ENCODE results near the gene EML3. TPM values are rescaled to one million over a fixed set of nuclear protein-coding genes. Genes with fewer than 3 reads are reported as not detected.
"Not testable (repeated sequence)": the region's sequence is repeated elsewhere in the genome, so short reads cannot be mapped to it uniquely, and the experiment has no call there.

Gene EML3, protein sequence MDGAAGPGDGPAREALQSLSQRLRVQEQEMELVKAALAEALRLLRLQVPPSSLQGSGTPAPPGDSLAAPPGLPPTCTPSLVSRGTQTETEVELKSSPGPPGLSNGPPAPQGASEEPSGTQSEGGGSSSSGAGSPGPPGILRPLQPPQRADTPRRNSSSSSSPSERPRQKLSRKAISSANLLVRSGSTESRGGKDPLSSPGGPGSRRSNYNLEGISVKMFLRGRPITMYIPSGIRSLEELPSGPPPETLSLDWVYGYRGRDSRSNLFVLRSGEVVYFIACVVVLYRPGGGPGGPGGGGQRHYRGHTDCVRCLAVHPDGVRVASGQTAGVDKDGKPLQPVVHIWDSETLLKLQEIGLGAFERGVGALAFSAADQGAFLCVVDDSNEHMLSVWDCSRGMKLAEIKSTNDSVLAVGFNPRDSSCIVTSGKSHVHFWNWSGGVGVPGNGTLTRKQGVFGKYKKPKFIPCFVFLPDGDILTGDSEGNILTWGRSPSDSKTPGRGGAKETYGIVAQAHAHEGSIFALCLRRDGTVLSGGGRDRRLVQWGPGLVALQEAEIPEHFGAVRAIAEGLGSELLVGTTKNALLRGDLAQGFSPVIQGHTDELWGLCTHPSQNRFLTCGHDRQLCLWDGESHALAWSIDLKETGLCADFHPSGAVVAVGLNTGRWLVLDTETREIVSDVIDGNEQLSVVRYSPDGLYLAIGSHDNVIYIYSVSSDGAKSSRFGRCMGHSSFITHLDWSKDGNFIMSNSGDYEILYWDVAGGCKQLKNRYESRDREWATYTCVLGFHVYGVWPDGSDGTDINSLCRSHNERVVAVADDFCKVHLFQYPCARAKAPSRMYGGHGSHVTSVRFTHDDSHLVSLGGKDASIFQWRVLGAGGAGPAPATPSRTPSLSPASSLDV
- 10 to 100 TPM; 32.2 to 40.6 (median 38.0) TPM for polyA plus RNA-seq (ENCODE audit: insufficient read length in 3 of 3)
- long read RNA-seq, donor 1, partial matches to known transcripts = 5 of 7 reads
- long read RNA-seq, donor 1, other reads (novel, unspliced or antisense) = 0 of 7 reads
- long read RNA-seq, donor 2, partial matches to known transcripts = 0 of 6 reads
- long read RNA-seq, donor 2, other reads (novel, unspliced or antisense) = 0 of 6 reads
- long read RNA-seq, donor 3, partial matches to known transcripts = 0 of 2 reads
- long read RNA-seq, donor 3, other reads (novel, unspliced or antisense) = 0 of 2 reads
- long read RNA-seq, donor 4, partial matches to known transcripts = 0 of 2 reads
- long read RNA-seq, donor 4, other reads (novel, unspliced or antisense) = 0 of 2 reads
- long read RNA-seq, donor 5, partial matches to known transcripts = 0 of 1 reads
- long read RNA-seq, donor 5, other reads (novel, unspliced or antisense) = 0 of 1 reads
- long read RNA-seq, donor 6, partial matches to known transcripts = 0 of 3 reads
- long read RNA-seq, donor 6, other reads (novel, unspliced or antisense) = 0 of 3 reads
- long read RNA-seq, donor 7, partial matches to known transcripts = 0 of 5 reads
- long read RNA-seq, donor 7, other reads (novel, unspliced or antisense) = 0 of 5 reads
- long read RNA-seq, donor 8, partial matches to known transcripts = 0 of 2 reads
- long read RNA-seq, donor 8, other reads (novel, unspliced or antisense) = 0 of 2 reads
- long read RNA-seq, donor 9, partial matches to known transcripts = 0 of 3 reads
- long read RNA-seq, donor 9, other reads (novel, unspliced or antisense) = 0 of 3 reads
- long read RNA-seq, donor 10, partial matches to known transcripts = 0 of 4 reads
- long read RNA-seq, donor 10, other reads (novel, unspliced or antisense) = 0 of 4 reads
- long read RNA-seq, donor 11, partial matches to known transcripts = 0 of 5 reads
- long read RNA-seq, donor 11, other reads (novel, unspliced or antisense) = 0 of 5 reads
- long read RNA-seq, donor 12, partial matches to known transcripts = 0 of 6 reads
- long read RNA-seq, donor 12, other reads (novel, unspliced or antisense) = 0 of 6 reads
- long read RNA-seq, donor 13 = 0 reads
- long read RNA-seq, donor 14 = 0 reads
- long read RNA-seq, donor 15, partial matches to known transcripts = 8 of 12 reads
- long read RNA-seq, donor 15, other reads (novel, unspliced or antisense) = 0 of 12 reads
- long read RNA-seq, donor 16, partial matches to known transcripts = 5 of 7 reads
- long read RNA-seq, donor 16, other reads (novel, unspliced or antisense) = 0 of 7 reads

GRCh38 chr11:62612366-62613290 lies at the start of gene EML3, which contains the start of gene ROM1:
Gene EML3, minus strand, starts transcription at chr11:62612775. Its CDS starts 318 bp downstream, at chr11:62612457.
Gene ROM1, plus strand, starts transcription at chr11:62613257. Its CDS starts 25 bp downstream, at chr11:62613282.
- DNase-seq = peak; percentile 78

DNA sequence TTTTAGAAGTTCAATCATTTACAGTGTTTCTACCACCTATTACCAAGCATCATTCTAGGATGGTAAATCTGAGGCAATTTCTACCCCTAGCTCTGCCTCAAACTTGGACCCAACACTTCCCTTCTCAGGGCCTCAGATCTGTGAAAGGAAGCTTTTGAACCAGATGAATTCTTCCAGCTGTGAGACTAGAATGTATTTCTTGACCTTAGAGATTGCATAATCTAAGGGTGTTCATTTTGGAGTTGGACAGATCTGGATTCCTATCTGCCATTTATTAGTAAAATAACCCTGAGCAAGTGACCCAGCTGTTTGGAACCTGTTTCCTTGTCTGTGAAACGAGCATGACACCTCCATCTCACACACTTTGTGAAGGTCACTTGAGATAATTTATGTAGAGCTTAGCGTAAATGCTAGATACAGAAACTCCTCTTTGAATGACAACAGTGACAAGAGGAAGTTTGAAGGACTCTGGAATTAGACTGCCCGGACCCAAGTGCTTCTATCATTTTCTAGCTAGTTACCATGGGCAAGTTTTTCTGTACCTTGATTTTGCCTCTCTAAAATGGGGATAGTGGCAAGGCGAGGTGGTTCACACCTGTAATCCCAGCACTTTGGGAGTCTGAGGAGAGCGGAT lies 44.3 kb upstream of the EML3 start:
- no peak for DNase-seq

GRCh38 chr11:62654297-62654696 lies 41.7 kb upstream of the EML3 start:
- DNase-seq = no peak

DNA sequence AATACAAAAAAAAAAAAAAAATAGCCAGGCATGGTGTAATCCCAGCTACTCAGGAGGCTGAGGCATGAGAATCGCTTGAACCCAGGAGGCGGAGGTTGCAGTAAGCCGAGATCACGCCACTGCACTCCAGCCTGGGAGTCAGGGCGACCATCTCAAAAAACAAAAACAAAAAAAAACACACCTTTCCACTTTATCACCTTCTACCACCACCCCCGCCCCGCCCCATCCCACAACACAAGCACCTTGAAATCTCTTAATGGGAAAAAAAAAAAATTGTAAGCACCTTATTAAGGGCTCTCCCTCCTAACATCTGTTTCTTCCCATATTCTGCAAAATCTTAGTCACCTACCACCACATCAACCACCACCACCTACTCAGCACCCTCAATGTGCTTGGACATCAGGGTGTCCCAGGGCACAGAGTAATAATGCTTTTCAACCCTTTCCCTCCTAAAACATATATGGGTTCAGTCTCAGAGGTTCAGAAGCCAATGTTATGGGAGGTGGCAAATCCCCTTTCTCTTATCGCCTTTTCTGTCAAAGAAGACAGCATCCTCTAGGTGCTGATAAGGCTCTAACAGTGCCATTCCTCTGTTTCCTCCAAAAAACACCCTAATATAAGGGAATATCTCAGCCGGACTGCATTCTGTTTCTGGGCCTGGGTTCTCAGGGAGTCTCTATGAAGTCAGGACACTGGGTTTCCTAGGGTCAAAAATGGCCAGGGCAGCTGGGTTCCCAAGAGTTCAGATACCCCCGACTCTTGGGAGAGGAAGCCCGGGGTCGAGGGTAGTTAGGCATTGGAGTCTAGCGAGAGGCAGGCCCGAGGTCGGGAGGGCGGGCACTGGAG lies 39.8 kb upstream of the EML3 start:
- no peak for DNase-seq

- not testable (repeated sequence) for DNase-seq
These were observed 37.7 kb upstream of the EML3 start for GRCh38 chr11:62650283-62650682.

DNA sequence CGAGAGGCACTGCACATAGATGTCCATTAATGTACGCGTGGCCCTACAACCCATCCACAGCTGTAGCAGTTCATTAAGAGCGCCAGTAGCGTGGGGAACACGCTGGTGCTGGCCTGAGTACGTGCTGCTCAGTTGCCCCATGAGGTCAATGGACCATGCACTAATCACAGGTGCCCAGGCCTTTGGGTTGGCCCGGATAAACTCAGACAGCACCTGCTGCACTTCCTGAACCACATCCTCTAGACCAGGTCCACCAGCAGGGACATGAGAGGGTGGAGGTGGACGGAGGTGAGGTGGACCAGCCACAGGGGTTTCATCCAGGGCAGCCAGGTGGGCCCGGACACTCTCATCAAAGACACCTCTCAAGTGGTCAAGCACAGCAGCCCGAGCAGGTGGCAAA lies 36.9 kb upstream of the EML3 start:
- no peak for DNase-seq

GRCh38 chr11:62648967-62649364 lies 36.4 kb upstream of the EML3 start:
- DNase-seq = no peak

- no peak for DNase-seq
These were observed 35.8 kb upstream of the EML3 start for GRCh38 chr11:62648185-62648966.

DNA sequence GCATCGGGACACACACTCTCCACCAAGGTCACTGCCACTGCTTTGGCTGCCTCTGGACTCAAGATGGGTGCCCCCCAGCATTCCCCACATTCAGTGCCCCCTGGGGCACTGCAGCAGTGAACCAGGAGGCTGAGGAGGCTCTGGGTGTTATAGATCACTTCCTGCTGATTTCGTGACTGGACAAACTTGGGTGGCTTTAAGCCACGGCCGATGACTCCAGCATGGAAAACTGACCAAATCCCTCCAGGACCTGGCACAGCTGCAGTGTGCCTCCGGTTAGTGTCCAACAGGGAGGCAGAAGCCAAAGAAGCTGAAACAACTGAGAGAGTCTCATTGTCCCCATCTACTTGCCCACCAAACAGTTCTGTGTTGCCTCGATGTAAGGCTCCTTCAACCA lies 35.0 kb upstream of the EML3 start:
- no peak for DNase-seq

DNA sequence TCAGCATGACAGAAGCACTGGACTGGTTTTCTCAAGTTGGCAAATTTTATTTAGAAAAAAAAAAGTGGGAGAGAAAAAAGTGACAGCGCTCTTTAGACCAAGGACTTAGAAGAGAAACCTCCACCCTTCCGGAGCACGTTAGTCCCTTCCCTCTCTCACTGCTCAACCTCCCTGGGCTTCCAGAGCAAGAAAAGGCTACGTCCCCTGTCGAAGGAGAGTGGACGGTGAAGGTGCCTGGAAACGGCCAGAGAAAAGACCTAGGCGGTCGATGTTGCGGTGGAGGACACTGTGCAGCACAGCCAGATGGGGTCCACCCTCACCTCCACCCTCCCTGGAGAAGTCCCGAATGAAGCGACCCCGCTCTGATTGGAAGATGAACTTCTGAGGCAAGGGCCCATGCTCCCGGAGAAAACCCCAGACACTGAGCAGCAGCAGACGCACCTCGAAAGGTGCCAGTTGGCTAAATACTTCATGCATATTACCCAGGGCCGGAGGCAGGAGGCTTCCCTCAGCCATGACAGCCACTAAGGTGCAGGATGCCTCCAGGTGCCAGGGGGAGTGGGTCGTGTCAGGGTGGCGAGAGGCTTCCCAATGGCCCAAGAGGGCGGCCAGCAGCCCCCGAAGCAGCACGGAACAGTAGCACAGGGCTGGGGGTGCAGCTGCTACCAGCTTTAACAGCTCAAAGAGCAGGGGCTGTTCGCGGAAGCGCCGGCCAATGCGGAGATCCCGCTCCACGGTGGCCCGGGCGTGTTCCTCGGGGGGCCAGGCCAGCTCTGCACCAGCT lies 34.4 kb upstream of the EML3 start:
- no peak for DNase-seq

DNA sequence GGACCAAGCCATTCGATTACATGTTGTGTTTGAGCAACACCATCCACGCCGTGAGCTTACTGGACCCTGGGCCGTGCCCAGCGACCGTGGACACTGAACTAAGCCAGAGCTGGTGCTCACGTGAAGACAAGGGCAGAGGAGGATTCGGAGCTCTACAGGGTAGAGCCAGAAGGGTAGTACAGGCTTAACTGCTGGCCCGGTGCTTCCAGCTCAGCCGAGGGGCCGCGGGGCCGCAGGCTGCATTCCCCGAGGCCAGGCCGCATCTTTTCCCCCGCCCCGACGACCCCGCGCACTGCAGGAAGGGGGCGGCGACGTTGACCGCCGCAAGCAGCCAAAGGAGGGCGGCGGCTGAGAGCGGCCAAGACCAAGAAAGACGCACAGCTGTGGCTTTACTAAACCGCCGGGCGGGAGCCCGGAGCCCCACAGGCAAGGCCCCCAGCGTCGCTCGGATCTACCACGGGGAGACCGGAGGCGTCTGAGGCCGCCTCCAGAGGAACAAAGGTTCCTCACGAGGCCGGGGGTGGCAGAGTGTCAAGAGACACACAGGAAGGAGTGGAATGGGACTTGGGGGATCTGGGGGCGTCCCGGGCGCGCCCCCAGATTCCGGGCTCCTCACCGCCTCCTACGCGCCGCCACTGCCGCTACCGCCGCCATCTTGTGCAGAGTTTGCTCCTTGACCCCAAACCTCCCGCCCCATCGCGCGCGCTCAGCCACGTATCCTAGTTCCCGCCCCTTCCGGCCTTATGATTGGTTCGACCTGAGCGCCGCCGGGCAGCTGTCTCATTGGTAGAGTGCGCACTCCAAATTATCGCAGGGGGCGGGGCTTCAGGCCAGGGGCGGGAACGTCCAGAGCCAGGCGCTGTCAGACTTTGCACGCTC lies 33.6 kb upstream of the EML3 start, which contains the start of gene GANAB:
Gene GANAB (minus strand): TSS at position 668 of the 879 bp plus-strand sequence. CDS start 14 bp downstream, at position 654.
- peak; percentile 99 for DNase-seq

DNA sequence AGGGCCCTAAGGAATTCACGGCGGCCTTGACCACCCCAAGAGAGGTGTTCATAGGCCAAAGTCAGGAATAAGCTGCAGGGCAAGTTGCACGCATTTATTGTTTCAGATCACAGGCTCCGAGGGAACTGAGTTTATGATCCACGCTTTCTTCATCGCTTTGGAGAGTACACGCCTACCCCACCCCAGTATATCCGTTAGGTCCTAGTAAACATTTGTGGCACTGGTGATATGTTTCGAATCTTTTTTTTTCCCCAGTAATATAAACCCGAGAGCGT lies 33.0 kb upstream of the EML3 start:
- DNase-seq = no peak

- DNase-seq = no peak
These were observed 31.6 kb upstream of the EML3 start for GRCh38 chr11:62644220-62644619.

- DNase-seq = no peak
These were observed 19.9 kb upstream of the EML3 start for GRCh38 chr11:62632492-62632891.

DNA sequence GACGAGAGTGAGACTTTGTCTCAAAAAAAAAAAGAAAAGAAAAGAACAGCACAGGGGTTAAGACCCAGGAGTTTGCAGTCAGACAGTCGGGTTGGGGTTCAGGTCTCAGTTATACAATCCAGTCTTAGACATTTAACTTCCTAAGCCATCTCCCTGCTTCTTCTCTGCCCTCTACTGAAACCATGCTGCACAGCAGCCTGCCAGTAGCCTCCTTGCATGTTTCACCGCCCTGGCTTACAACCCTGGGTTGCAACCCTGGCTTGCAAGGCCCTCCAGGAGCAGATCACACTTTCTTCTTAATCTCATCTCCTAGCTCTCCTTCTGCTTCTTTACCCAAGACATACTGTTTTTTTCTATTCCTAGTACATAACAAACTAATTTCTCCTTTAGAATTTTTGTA lies 15.1 kb upstream of the EML3 start:
- DNase-seq = no peak
